C4-2B (cell line): ENCODE results near the gene SYCE3.

Experiments used
- CTCF ChIP-seq: fragments of 450-650 bp; conservative IDR thresholded peaks from 2 replicates; pipeline ENCODE4 v1.5.1; 2017; ENCODE audit warnings: mild to moderate bottlenecking
- ZFX ChIP-seq: fragments of 450-650 bp; IDR thresholded peaks from 2 replicates; pipeline ENCODE4 v1.6.1; 2017

GRCh38 chr22:50551160-50551752 lies 11.5 kb downstream of the SYCE3 start:
- TF ChIP-seq CTCF (no peak), ZFX (no peak)
